ENCODE measurements around the gene EXOSC9. TPM values are rescaled to one million over a fixed set of nuclear protein-coding genes. Genes with fewer than 3 reads are reported as not detected.

EXOSC9 gene
- polyA plus RNA-seq, 2 of the 4 experiments (the other 2 are of a cell fraction), result 33.6 to 43.1 TPM

DNA sequence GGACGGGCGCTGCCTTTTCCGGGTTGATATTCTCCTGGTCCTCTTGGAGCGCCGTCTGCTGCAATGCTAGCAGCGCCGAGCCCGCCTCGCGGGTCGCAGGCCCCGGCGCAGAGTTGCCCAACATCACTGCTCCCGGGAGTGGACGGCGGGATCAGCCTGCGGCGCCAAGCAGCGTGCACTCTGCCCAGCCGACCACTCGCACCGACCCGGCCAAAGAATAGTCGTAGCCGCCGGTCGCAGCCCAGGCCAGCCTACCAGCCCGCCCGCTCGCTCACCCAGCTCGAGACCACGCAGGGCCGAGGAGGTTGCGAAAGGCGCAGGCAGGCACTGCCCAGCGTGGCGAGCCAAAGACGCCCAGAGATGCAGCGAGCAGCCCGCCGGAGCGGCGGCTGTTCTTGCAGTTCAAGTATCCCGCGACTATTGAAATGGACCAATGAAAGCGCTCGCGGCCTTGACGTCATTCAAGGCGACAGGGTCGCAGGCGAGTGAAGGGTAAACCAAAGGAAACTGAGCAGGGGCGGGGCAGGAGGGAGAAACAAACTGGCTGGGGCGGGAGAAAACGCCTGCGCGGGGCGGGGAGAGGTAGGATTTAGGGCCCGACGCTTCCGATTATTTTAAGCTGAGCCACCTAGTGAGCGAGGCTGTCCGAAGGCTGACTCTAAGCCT is 22.5 kb downstream of the EXOSC9 start, which contains the start of gene CCNA2 (continued):
- TF ChIP-seq BCL3 (IDR thresholded peaks at IDR 0.05) (0 out of 3 replicates have a peak, but pooled peaks have one; percentile 61), CEBPB (IDR thresholded peaks at IDR 0.05) (peak in 1 of 2 experiments; percentile 45; a peak in 1 of 4 replicates), HOXB13 (CRISPR knock-in tag; IDR thresholded peaks at IDR 0.05; ENCODE audit: low read depth) (no peak), KDM5A (IDR thresholded peaks at IDR 0.05) (peak; percentile 93), KDM1A (IDR thresholded peaks at IDR 0.05; ENCODE audit: low read depth) (peak; percentile 34; the same call in 1 of the 2 replicates), EHMT2 (IDR thresholded peaks at IDR 0.05; ENCODE audit: low read depth) (no peak)

DNA sequence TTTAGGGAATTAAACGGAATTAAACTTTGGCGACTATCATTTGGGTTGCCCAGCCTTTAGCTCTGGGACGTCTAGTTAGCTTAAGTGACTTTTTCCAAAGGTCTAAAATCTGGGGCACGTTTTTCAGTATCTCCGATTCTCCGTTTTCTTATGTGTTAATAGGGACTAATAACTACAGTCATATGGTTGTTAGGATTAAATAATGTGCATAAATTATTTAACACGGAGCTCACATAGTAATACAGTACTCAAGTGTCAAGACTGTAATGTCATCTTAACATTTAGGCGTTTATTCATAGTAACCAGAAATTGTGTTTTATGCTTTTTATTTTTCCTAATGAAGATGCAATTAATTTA is 23.0 kb downstream of the EXOSC9 start:
- POLR2A ChIA-PET, result interaction anchor here (0.6 kb wide), 1 partner anchor 443 kb away, joined by 6 read pairs; no protein-coding TSS in a partner anchor
- Histone ChIP-seq H3K4me1 (peaks cover 33% of the 10 kb centered on the region; the same call in 2 of the 3 replicates), H3K27ac (peak overlapping the region; percentile 68 to 93), H3K4me3 (peak overlapping the region; percentile 91), H3K4me2 (peak overlapping the region; percentile 88), H3K9me3 (no peaks in the 10 kb centered on the region)
- 3% methylated on average over 8 of the region's 8 CpGs for WGBS (ENCODE audit: missing lambda C conversion rate)
- FAIRE-seq, result no peak
- ATAC-seq, result no peak; a peak in 1 of 6 replicates
- no peak for DNase-seq (ENCODE audit: low read depth in 1 of 2, low spot score in 1 of 2)
- CTCF ChIA-PET, result interaction anchor here (0.7 kb wide), 1 partner anchor 888 kb away, joined by 3 read pairs; no protein-coding TSS in a partner anchor
- TF ChIP-seq, protein P1, sequence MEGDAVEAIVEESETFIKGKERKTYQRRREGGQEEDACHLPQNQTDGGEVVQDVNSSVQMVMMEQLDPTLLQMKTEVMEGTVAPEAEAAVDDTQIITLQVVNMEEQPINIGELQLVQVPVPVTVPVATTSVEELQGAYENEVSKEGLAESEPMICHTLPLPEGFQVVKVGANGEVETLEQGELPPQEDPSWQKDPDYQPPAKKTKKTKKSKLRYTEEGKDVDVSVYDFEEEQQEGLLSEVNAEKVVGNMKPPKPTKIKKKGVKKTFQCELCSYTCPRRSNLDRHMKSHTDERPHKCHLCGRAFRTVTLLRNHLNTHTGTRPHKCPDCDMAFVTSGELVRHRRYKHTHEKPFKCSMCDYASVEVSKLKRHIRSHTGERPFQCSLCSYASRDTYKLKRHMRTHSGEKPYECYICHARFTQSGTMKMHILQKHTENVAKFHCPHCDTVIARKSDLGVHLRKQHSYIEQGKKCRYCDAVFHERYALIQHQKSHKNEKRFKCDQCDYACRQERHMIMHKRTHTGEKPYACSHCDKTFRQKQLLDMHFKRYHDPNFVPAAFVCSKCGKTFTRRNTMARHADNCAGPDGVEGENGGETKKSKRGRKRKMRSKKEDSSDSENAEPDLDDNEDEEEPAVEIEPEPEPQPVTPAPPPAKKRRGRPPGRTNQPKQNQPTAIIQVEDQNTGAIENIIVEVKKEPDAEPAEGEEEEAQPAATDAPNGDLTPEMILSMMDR (IDR thresholded peaks at IDR 0.05), result no peak
- TF ChIP-seq PHF8 (IDR thresholded peaks at IDR 0.05; ENCODE audit: borderline replicate concordance, low read depth), result peak; percentile 22; the same call in 1 of the 2 replicates

GRCh38 chr4:121824950-121825349 is 23.8 kb downstream of the EXOSC9 start:
- no peak overlapping the region for H3K4me3 ChIP-seq
- POLR2A ChIA-PET, result no interaction called here
- H3K27ac ChIP-seq, result no peak overlapping the region
- 49% methylated on average over 2 of the region's 2 CpGs for WGBS (ENCODE audit: missing lambda C conversion rate)
- CTCF ChIA-PET, result no interaction called here
- DNase-seq (ENCODE audit: low read depth in 1 of 2, low spot score in 1 of 2) (no peak), FAIRE-seq (no peak), ATAC-seq (no peak)
- no peak overlapping the region for H3K4me2 ChIP-seq
- H3K4me1 ChIP-seq, result peaks cover 26% of the 10 kb centered on the region; the same call in 2 of the 3 replicates
- H3K9me3 ChIP-seq, result no peaks in the 10 kb centered on the region
- no peak for TF ChIP-seq KDM1A (IDR thresholded peaks at IDR 0.05; ENCODE audit: low read depth)
- no peak for TF ChIP-seq RAD21 (conservative IDR thresholded peaks at IDR 0.05 in 1 of 2, IDR thresholded peaks at IDR 0.05 in 1 of 2)
- TF ChIP-seq NFE2L2 (conservative IDR thresholded peaks at IDR 0.05; ENCODE audit: low read length), result no peak
- no peak for TF ChIP-seq RFX5 (IDR thresholded peaks at IDR 0.05)
- no peak for TF ChIP-seq BCL3 (IDR thresholded peaks at IDR 0.05)
- no peak for TF ChIP-seq POLR2AphosphoS2 (conservative IDR thresholded peaks at IDR 0.05; ENCODE audit: low read length)
- TF ChIP-seq EHF (CRISPR knock-in tag; IDR thresholded peaks at IDR 0.05), result no peak

- TF ChIP-seq, protein P2, sequence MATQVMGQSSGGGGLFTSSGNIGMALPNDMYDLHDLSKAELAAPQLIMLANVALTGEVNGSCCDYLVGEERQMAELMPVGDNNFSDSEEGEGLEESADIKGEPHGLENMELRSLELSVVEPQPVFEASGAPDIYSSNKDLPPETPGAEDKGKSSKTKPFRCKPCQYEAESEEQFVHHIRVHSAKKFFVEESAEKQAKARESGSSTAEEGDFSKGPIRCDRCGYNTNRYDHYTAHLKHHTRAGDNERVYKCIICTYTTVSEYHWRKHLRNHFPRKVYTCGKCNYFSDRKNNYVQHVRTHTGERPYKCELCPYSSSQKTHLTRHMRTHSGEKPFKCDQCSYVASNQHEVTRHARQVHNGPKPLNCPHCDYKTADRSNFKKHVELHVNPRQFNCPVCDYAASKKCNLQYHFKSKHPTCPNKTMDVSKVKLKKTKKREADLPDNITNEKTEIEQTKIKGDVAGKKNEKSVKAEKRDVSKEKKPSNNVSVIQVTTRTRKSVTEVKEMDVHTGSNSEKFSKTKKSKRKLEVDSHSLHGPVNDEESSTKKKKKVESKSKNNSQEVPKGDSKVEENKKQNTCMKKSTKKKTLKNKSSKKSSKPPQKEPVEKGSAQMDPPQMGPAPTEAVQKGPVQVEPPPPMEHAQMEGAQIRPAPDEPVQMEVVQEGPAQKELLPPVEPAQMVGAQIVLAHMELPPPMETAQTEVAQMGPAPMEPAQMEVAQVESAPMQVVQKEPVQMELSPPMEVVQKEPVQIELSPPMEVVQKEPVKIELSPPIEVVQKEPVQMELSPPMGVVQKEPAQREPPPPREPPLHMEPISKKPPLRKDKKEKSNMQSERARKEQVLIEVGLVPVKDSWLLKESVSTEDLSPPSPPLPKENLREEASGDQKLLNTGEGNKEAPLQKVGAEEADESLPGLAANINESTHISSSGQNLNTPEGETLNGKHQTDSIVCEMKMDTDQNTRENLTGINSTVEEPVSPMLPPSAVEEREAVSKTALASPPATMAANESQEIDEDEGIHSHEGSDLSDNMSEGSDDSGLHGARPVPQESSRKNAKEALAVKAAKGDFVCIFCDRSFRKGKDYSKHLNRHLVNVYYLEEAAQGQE (IDR thresholded peaks at IDR 0.05), result no peak
- TF ChIP-seq FOXS1 (CRISPR knock-in tag; IDR thresholded peaks at IDR 0.05) (no peak), RNF2 (IDR thresholded peaks at IDR 0.05; ENCODE audit: borderline replicate concordance, low read depth) (no peak), NR3C1 (IDR thresholded peaks at IDR 0.05) (no peak), FOSL2 (IDR thresholded peaks at IDR 0.05) (no peak), FOSL2 (CRISPR knock-in tag; IDR thresholded peaks at IDR 0.05) (peak; percentile 8; the same call in 1 of the 2 replicates), JUNB (IDR thresholded peaks at IDR 0.05) (peak; percentile 27; the same call in 1 of the 2 replicates), GATA3 (IDR thresholded peaks at IDR 0.05; ENCODE audit: borderline replicate concordance) (no peak)
- TF ChIP-seq, protein P3, sequence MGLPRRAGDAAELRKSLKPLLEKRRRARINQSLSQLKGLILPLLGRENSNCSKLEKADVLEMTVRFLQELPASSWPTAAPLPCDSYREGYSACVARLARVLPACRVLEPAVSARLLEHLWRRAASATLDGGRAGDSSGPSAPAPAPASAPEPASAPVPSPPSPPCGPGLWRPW (IDR thresholded peaks at IDR 0.05), result no peak
- H3K9me3 ChIP-seq, result no peaks in the 10 kb centered on the region
- CTCF ChIA-PET, result no interaction called here
- POLR2A ChIA-PET, result no interaction called here
- ATAC-seq (no peak), FAIRE-seq (no peak), DNase-seq (ENCODE audit: low read depth in 1 of 2, low spot score in 1 of 2) (peak; percentile 0 to 2)
- peaks cover 14% of the 10 kb centered on the region; the same call in 1 of the 3 replicates for H3K4me1 ChIP-seq
- H3K4me3 ChIP-seq, result no peak overlapping the region
- H3K27ac ChIP-seq, result no peak overlapping the region
- H3K4me2 ChIP-seq, result no peak overlapping the region
- WGBS (ENCODE audit: missing lambda C conversion rate), result 88% methylated on average over 1 of the region's 1 CpG
Observed at GRCh38 chr4:121827853-121828252, 26.7 kb downstream of the EXOSC9 start.

All from A549 (cell line).